WTC11 (cell line): Measurements from ENCODE around the gene IFNAR2.

Experiments
- ATF2 ChIP-seq: sonication (generic); formaldehyde crosslinking; IDR thresholded peaks from 2 replicates; pipeline ENCODE4 v1.8.1; 2022; ENCODE audit warnings: low read depth, missing genetic modification reagents, borderline replicate concordance
- ATF3 ChIP-seq: sonication (generic); formaldehyde crosslinking; conservative IDR thresholded peaks from 2 replicates; pipeline ENCODE4 v1.8.1; 2022; ENCODE audit warnings: mild to moderate bottlenecking, missing genetic modification reagents
- CREB1 ChIP-seq: sonication (generic); formaldehyde crosslinking; IDR thresholded peaks from 2 replicates; pipeline ENCODE4 v1.8.0; 2023; ENCODE audit warnings: mild to moderate bottlenecking, missing genetic modification reagents
- CTCF ChIP-seq: fragments of 200-600 bp; IDR thresholded peaks from 2 replicates; pipeline ENCODE4 v1.8.0; 2022; ENCODE audit warnings: antibody characterized with exemption
- ELF4 ChIP-seq: sonication (generic); formaldehyde crosslinking; IDR thresholded peaks from 2 replicates; pipeline ENCODE4 v1.8.1; 2022; ENCODE audit warnings: low read depth, mild to moderate bottlenecking, moderate library complexity, missing genetic modification reagents
- JAZF1 ChIP-seq: fragments of 250-450 bp; sonication (Bioruptor Pico); IDR thresholded peaks from 2 replicates; pipeline ENCODE4 v1.9.0; 2021; ENCODE audit warnings: moderate library complexity, mild to moderate bottlenecking, inconsistent platforms
- MAX ChIP-seq: sonication (generic); formaldehyde crosslinking; IDR thresholded peaks from 2 replicates; pipeline ENCODE4 v1.8.0; 2022; ENCODE audit warnings: mild to moderate bottlenecking, missing genetic modification reagents
- NR1H2 ChIP-seq: sonication (generic); formaldehyde crosslinking; IDR thresholded peaks from 2 replicates; pipeline ENCODE4 v1.9.0; 2021; ENCODE audit warnings: mild to moderate bottlenecking, moderate library complexity, missing genetic modification reagents
- PREB ChIP-seq: sonication (generic); formaldehyde crosslinking; IDR thresholded peaks from 2 replicates; pipeline ENCODE4 v1.8.1; 2022; ENCODE audit warnings: mild to moderate bottlenecking, missing genetic modification reagents, moderate library complexity, borderline replicate concordance
- SMAD3 ChIP-seq: sonication (generic); formaldehyde crosslinking; IDR thresholded peaks from 2 replicates; pipeline ENCODE4 v1.8.0; 2022; ENCODE audit warnings: missing genetic modification reagents, mild to moderate bottlenecking, borderline replicate concordance
- SP1 ChIP-seq: sonication (generic); formaldehyde crosslinking; conservative IDR thresholded peaks from 2 replicates; pipeline ENCODE4 v1.8.1; 2022; ENCODE audit warnings: missing genetic modification reagents
- ZBTB21 ChIP-seq: sonication (generic); formaldehyde crosslinking; IDR thresholded peaks from 2 replicates; pipeline ENCODE4 v1.8.1; 2023; ENCODE audit warnings: mild to moderate bottlenecking, missing genetic modification reagents, borderline replicate concordance
- ZNF263 ChIP-seq: sonication (generic); formaldehyde crosslinking; IDR thresholded peaks from 2 replicates; pipeline ENCODE4 v1.8.1; 2022; ENCODE audit warnings: low read depth, mild to moderate bottlenecking, moderate library complexity, missing genetic modification reagents

- TF ChIP-seq JAZF1 (CRISPR knock-in tag): no peak
- TF ChIP-seq CTCF: no peak
- no peak for TF ChIP-seq ATF3 (CRISPR knock-in tag)
- TF ChIP-seq NR1H2 (CRISPR knock-in tag): no peak
- no peak for TF ChIP-seq ZBTB21 (CRISPR knock-in tag)
- no peak for TF ChIP-seq ATF2 (CRISPR knock-in tag)
- TF ChIP-seq SP1 (CRISPR knock-in tag): no peak
- no peak for TF ChIP-seq ZNF263 (CRISPR knock-in tag)
- TF ChIP-seq SMAD3 (CRISPR knock-in tag): no peak
- no peak for TF ChIP-seq PREB
- no peak for TF ChIP-seq MAX (CRISPR knock-in tag)
- no peak for TF ChIP-seq ELF4 (CRISPR knock-in tag)
- TF ChIP-seq CREB1 (CRISPR knock-in tag): no peak
Measured at GRCh38 chr21:33206771-33207281, 22.9 kb upstream of the IFNAR2 start.
